OCI-LY3 (cell line): ENCODE results near the gene NUDT1.

Experiments
- CTCF ChIP-seq: fragments of 200-600, 300-600 bp; sonication (generic); IDR thresholded peaks from 2 replicates; pipeline ENCODE4 v1.5.1; 2014; ENCODE audit warnings: antibody characterized with exemption, low read length, low read depth
- EZH2phosphoT487 ChIP-seq: fragments of 200-600 bp; shearing (Covaris generic); IDR thresholded peaks from 2 replicates; pipeline ENCODE4 v1.6.1; 2018; ENCODE audit warnings: antibody characterized with exemption, mixed run types, low read depth

GRCh38 chr7:2244404-2244995 is 2.5 kb downstream of the NUDT1 start:
- no peak for TF ChIP-seq CTCF
- no peak for TF ChIP-seq EZH2phosphoT487
